ENCODE measurements around the gene TKT. TPM values are rescaled to one million over a fixed set of nuclear protein-coding genes. Genes with fewer than 3 reads are reported as not detected.

The TKT gene
- total and polyA plus RNA-seq, 2 donors from 2014 or later, result 182 to 224 TPM

DNA sequence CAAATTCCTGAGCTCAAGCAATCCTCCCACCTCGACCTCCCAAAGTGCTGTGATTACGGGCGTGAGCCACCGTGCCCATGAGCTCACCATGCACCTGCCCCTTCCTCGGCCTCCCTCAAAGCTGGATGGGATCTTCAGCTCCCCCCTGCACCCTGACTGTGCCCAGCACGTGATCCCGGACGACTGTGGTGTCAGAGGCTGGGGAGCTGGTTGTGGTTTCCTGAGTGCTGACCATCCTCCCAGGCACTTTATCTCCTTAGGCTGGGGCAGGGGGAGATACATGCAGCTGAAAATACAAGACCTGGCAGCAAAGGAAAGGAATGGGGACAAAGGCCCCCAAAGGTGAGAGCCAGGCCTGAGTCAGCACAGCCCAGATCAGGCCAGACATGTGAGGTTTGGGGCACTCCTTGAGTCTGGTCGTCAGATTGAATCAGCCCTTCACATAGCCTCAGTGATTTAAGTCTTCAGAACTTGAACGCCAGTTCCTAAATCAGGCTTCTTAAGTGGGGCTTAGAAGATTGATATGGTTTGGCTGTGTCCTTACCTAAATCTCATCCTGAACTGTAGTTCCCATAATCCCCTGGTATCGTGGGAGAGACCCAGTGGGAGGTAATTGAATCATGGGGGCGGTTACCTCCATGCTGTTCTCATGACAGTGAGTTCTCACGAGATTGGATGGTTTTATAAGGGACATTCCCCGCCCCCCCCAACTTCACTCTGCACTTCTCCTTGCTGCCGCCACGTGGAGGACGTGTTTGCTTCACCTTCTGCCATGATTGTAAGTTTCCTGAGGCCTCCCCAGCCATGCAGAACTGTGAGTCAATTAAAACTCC lies 59.0 kb downstream of the TKT start:
- Histone ChIP-seq H3K9ac (ENCODE audit: low read length in 3 of 3) (no peak overlapping the region), H3K4me1 (ENCODE audit: control insufficient read depth in 2 of 3, insufficient read depth in 2 of 3, low read depth in 1 of 3, low read length in 3 of 3) (peaks cover 0 to 11% (median 0%) of the 10 kb centered on the region in 3 donors), H3K27me3 (ENCODE audit: control insufficient read depth, insufficient read depth, low read length) (no peaks in the 10 kb centered on the region), H3K9me3 (ENCODE audit: control insufficient read depth in 2 of 3, insufficient read depth in 1 of 3, low read length in 3 of 3) (no peaks in the 10 kb centered on the region), H3K4me3 (ENCODE audit: low read length in 3 of 3) (no peak overlapping the region), H3K27ac (ENCODE audit: low read depth in 2 of 2, low read length in 2 of 2) (no peak overlapping the region), H3K36me3 (ENCODE audit: control insufficient read depth in 2 of 3, insufficient read depth in 3 of 3, low read length in 3 of 3) (peaks cover 0 to 4% (median 0%) of the 10 kb centered on the region in 3 donors)
- FAIRE-seq (no peak), DNase-seq (peak in 3 of 5 donors; percentile 25 to 75 (median 33))
- TF ChIP-seq, protein P1, sequence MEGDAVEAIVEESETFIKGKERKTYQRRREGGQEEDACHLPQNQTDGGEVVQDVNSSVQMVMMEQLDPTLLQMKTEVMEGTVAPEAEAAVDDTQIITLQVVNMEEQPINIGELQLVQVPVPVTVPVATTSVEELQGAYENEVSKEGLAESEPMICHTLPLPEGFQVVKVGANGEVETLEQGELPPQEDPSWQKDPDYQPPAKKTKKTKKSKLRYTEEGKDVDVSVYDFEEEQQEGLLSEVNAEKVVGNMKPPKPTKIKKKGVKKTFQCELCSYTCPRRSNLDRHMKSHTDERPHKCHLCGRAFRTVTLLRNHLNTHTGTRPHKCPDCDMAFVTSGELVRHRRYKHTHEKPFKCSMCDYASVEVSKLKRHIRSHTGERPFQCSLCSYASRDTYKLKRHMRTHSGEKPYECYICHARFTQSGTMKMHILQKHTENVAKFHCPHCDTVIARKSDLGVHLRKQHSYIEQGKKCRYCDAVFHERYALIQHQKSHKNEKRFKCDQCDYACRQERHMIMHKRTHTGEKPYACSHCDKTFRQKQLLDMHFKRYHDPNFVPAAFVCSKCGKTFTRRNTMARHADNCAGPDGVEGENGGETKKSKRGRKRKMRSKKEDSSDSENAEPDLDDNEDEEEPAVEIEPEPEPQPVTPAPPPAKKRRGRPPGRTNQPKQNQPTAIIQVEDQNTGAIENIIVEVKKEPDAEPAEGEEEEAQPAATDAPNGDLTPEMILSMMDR (IDR thresholded peaks at IDR 0.05; ENCODE audit: borderline replicate concordance, extremely low read depth, insufficient read depth), result no peak
- intact Hi-C loops (cut with DNase I), result loop anchor here (5.0 to 10.0 kb wide), 2 partner anchors 62 to 84 kb away; partner anchors contain the start of gene RFT1

DNA sequence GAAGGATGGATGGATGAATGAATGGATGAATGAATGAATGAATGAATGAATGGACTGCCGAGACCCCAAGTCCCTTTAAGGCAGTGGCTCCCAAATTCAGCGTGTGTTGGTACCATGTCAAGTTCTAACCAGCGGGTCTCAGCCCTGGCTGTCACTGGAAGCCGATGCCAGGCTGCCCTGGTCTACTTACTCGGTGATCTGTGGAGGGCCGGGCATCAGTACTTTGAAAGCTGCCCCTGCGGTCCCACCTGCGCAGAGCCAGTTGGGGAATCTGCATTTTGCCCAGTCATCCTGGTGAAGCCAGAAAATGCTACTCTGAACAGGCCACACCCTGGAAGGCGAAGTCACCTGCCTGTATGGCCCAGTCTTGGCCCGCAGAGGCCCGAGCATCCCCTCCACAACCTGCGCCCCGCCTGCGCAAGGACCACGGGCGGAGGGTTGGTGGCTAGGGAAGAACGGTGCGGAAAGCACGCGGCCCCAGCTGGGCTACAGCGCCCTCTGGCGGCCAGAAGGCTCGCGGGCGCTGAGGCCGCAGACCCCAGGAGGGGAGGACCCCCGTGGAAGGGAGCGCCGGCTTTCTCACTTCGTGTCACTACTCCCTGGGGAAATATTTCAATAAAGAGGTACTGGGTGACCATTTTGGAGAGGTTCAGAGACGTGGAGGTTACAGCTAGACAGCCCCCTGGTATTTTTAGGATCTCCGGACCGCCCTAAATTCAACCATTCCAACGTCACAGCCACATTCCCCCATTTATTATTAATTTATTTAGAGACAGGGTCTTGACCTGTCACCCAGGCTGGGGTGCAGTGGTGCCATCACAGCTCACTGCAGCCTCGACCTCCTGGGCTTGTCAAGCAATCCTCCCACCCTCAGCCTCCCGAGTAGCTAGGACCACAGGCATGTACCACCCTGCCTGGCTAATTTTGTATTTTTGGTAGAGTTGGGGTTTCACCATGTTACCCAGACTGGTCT lies 59.9 kb downstream of the TKT start:
- Histone ChIP-seq H3K4me3 (ENCODE audit: low read length in 3 of 3) (no peak overlapping the region), H3K4me1 (ENCODE audit: control insufficient read depth in 2 of 3, insufficient read depth in 2 of 3, low read depth in 1 of 3, low read length in 3 of 3) (peaks cover 0 to 11% (median 0%) of the 10 kb centered on the region in 3 donors), H3K9ac (ENCODE audit: low read length in 3 of 3) (no peak overlapping the region), H3K9me3 (ENCODE audit: control insufficient read depth in 2 of 3, insufficient read depth in 1 of 3, low read length in 3 of 3) (no peaks in the 10 kb centered on the region), H3K36me3 (ENCODE audit: control insufficient read depth in 2 of 3, insufficient read depth in 3 of 3, low read length in 3 of 3) (peaks cover 0 to 5% (median 0%) of the 10 kb centered on the region in 3 donors), H3K27ac (ENCODE audit: low read depth in 2 of 2, low read length in 2 of 2) (no peak overlapping the region), H3K27me3 (ENCODE audit: control insufficient read depth, insufficient read depth, low read length) (no peaks in the 10 kb centered on the region)
- FAIRE-seq, result no peak
- TF ChIP-seq, protein P1 (IDR thresholded peaks at IDR 0.05; ENCODE audit: borderline replicate concordance, extremely low read depth, insufficient read depth), result peak; percentile 97
- DNase-seq, result peak; percentile 68 to 82 (median 76)
- intact Hi-C loops (cut with DNase I), result loop anchor here (5.0 to 10.0 kb wide), 2 partner anchors 61 to 84 kb away; partner anchors contain the start of gene RFT1

DNA sequence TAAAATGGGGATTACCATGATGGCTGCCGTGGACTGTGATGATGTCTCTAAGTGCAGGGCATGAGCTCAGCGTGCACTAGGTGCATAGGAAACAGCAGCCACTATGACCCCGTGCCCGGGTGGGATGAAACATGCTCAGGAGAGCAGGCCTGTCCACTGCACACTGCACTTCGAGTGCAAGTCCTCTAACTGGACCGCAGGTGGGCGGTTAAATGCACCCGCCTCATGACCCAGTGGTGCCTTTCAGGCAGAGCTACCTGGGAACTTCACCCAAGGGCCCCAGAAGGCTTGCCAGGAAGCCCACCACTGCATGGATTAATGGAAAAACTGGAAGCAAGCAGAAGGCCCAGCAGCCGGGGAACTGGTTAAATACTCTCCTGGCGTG lies 60.8 kb downstream of the TKT start:
- peaks cover 1 to 9% (median 5%) of the 10 kb centered on the region in 3 donors for H3K36me3 ChIP-seq (ENCODE audit: control insufficient read depth in 2 of 3, insufficient read depth in 3 of 3, low read length in 3 of 3)
- H3K4me1 ChIP-seq (ENCODE audit: control insufficient read depth in 2 of 3, insufficient read depth in 2 of 3, low read depth in 1 of 3, low read length in 3 of 3), result peaks cover 0 to 11% (median 0%) of the 10 kb centered on the region in 3 donors
- DNase-seq (peak in 1 of 5 donors; percentile 69), FAIRE-seq (no peak)
- H3K27ac ChIP-seq (ENCODE audit: low read depth in 2 of 2, low read length in 2 of 2), result no peak overlapping the region
- TF ChIP-seq, protein P1 (IDR thresholded peaks at IDR 0.05; ENCODE audit: borderline replicate concordance, extremely low read depth, insufficient read depth), result no peak
- H3K27me3 ChIP-seq (ENCODE audit: control insufficient read depth, insufficient read depth, low read length), result no peaks in the 10 kb centered on the region
- H3K9ac ChIP-seq (ENCODE audit: low read length in 3 of 3), result no peak overlapping the region
- H3K9me3 ChIP-seq (ENCODE audit: control insufficient read depth in 2 of 3, insufficient read depth in 1 of 3, low read length in 3 of 3), result no peaks in the 10 kb centered on the region
- no peak overlapping the region for H3K4me3 ChIP-seq (ENCODE audit: low read length in 3 of 3)
- intact Hi-C loops (cut with DNase I), result loop anchor here (5.0 to 10.0 kb wide), 2 partner anchors 60 to 83 kb away; partner anchors contain the start of gene RFT1

Measured in kidney (tissue), 14 donors.